Measurements from ENCODE around the gene PAGR1. TPM values are rescaled to one million over a fixed set of nuclear protein-coding genes. Genes with fewer than 3 reads are reported as not detected.
A peak's percentile ranks its signal among the peaks of the same experiment; 100 is the strongest.

Gene PAGR1
- total and polyA plus RNA-seq, 2 of the 8 experiments (the other 6 are each of a cell fraction or from before 2014, with no cell fraction given) = 35.4 to 56.4 TPM

GRCh38 chr16:29807426-29808218 is 8.3 kb upstream of the PAGR1 start (continued):
- TF ChIP-seq SRF (IDR thresholded peaks at IDR 0.05; ENCODE audit: low read depth, low read length) (no peak), RXRA (IDR thresholded peaks at IDR 0.05; ENCODE audit: insufficient read depth, low read depth, low read length) (no peak), E2F6 (IDR thresholded peaks at IDR 0.05) (peak; percentile 87), JUND (IDR thresholded peaks at IDR 0.05; ENCODE audit: low read length) (no peak), BCL11A (IDR thresholded peaks at IDR 0.05; ENCODE audit: low read depth in 2 of 2, low read length in 2 of 2) (no peak), FOSL1 (IDR thresholded peaks at IDR 0.05; ENCODE audit: insufficient read depth, low read depth, low read length) (no peak), POLR2AphosphoS5 (IDR thresholded peaks at IDR 0.05; ENCODE audit: low read depth, low read length) (0 out of 2 replicates have a peak, but pooled peaks have one; percentile 49), HDAC6 (IDR thresholded peaks at IDR 0.05; ENCODE audit: low read depth, low read length) (no peak), BACH1 (IDR thresholded peaks at IDR 0.05; ENCODE audit: low read length) (peak; percentile 31; the same call in 1 of the 2 replicates), CBX8 (IDR thresholded peaks at IDR 0.05; ENCODE audit: borderline replicate concordance, low read depth, low read length) (no peak), SAP30 (IDR thresholded peaks at IDR 0.05; ENCODE audit: insufficient read depth, insufficient replicate concordance, low read length) (peak; percentile 70), HDAC2 (IDR thresholded peaks at IDR 0.05; ENCODE audit: borderline replicate concordance in 1 of 2, low read depth in 2 of 2, low read length in 2 of 2) (peak in 1 of 2 experiments; percentile 94; a peak in 1 of 4 replicates), SUZ12 (IDR thresholded peaks at IDR 0.05; ENCODE audit: low read length) (no peak), CTBP2 (IDR thresholded peaks at IDR 0.05; ENCODE audit: borderline replicate concordance, insufficient read depth, insufficient read length, low read length) (no peak), TBP (IDR thresholded peaks at IDR 0.05; ENCODE audit: low read depth, low read length) (0 out of 2 replicates have a peak, but pooled peaks have one; percentile 30), GTF2F1 (IDR thresholded peaks at IDR 0.05; ENCODE audit: borderline replicate concordance, low read depth, low read length) (no peak), TAF7 (optimal IDR thresholded peaks at IDR 0.05; ENCODE audit: borderline replicate concordance, low read depth, low read length) (peak; percentile 38), USF2 (IDR thresholded peaks at IDR 0.05; ENCODE audit: low read length) (peak; percentile 51; the same call in 1 of the 2 replicates), SP4 (IDR thresholded peaks at IDR 0.05; ENCODE audit: low read length) (no peak), TCF12 (IDR thresholded peaks at IDR 0.05; ENCODE audit: low read depth, low read length) (no peak)
- TF ChIP-seq, protein P1, sequence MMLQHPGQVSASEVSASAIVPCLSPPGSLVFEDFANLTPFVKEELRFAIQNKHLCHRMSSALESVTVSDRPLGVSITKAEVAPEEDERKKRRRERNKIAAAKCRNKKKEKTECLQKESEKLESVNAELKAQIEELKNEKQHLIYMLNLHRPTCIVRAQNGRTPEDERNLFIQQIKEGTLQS (IDR thresholded peaks at IDR 0.05; ENCODE audit: insufficient read depth, low read depth, low read length) = no peak
